ENCODE data around the gene RAB11FIP4. TPM values are rescaled to one million over a fixed set of nuclear protein-coding genes. Genes with fewer than 3 reads are reported as not detected.
A peak's percentile ranks its signal among the peaks of the same experiment; 100 is the strongest.

RAB11FIP4 gene
- total and polyA plus RNA-seq, 9 of the 15 experiments (the other 6 are each of a cell fraction or from before 2014, with no cell fraction given), result 0.62 to 16.6 (median 8.9) TPM

DNA sequence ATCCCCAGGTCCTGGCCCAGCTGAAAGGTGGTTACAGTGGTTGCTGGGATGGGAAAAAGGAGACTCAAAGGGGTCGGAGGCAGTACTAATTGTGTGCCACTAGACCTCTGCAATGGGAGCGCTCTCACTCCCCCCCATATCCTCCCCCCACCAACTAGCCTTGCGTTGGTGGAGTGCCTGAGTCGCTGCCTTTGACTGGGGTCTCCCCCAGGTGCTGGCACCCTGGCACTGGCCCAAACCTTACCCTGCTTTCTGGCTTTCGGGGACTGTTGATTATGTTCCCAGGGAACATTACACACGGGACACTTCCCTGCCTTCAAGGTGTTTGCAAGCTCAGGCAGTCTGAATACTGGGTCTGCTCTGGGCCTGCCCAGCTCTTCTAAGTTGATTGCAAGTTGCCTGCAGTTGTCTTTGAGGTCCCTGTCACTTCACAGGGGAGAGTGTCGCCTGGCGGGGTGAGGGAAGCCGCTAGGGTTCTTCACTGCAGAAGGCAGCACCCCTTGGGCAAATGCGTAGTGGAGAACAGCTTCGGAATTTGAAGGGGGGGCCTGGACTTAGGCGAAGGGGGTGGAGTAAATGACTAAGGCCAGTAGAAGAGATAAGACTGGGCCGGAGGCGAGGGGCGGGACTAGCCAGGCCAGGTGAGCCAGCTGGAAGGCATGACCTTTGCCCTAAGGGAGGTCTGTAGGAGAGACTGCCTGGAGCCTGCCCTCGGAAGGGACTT is 98.0 kb downstream of the RAB11FIP4 start (continued):
- 0 out of 2 replicates have a peak, but pooled peaks have one; percentile 8 for TF ChIP-seq NR2C2 (CRISPR knock-in tag; IDR thresholded peaks at IDR 0.05)
- peak; percentile 92 for TF ChIP-seq NR2C2 (tag; IDR thresholded peaks at IDR 0.05)
- TF ChIP-seq, protein P1, sequence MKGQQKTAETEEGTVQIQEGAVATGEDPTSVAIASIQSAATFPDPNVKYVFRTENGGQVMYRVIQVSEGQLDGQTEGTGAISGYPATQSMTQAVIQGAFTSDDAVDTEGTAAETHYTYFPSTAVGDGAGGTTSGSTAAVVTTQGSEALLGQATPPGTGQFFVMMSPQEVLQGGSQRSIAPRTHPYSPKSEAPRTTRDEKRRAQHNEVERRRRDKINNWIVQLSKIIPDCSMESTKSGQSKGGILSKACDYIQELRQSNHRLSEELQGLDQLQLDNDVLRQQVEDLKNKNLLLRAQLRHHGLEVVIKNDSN (CRISPR knock-in tag; IDR thresholded peaks at IDR 0.05), result no peak
- 0 out of 2 replicates have a peak, but pooled peaks have one; percentile 33 for TF ChIP-seq KAT7 (CRISPR knock-in tag; IDR thresholded peaks at IDR 0.05; ENCODE audit: borderline replicate concordance)
- 0 out of 2 replicates have a peak, but pooled peaks have one; percentile 1 for TF ChIP-seq SPI1 (IDR thresholded peaks at IDR 0.05; ENCODE audit: borderline replicate concordance, low read depth, low read length)
- TF ChIP-seq, protein P2, sequence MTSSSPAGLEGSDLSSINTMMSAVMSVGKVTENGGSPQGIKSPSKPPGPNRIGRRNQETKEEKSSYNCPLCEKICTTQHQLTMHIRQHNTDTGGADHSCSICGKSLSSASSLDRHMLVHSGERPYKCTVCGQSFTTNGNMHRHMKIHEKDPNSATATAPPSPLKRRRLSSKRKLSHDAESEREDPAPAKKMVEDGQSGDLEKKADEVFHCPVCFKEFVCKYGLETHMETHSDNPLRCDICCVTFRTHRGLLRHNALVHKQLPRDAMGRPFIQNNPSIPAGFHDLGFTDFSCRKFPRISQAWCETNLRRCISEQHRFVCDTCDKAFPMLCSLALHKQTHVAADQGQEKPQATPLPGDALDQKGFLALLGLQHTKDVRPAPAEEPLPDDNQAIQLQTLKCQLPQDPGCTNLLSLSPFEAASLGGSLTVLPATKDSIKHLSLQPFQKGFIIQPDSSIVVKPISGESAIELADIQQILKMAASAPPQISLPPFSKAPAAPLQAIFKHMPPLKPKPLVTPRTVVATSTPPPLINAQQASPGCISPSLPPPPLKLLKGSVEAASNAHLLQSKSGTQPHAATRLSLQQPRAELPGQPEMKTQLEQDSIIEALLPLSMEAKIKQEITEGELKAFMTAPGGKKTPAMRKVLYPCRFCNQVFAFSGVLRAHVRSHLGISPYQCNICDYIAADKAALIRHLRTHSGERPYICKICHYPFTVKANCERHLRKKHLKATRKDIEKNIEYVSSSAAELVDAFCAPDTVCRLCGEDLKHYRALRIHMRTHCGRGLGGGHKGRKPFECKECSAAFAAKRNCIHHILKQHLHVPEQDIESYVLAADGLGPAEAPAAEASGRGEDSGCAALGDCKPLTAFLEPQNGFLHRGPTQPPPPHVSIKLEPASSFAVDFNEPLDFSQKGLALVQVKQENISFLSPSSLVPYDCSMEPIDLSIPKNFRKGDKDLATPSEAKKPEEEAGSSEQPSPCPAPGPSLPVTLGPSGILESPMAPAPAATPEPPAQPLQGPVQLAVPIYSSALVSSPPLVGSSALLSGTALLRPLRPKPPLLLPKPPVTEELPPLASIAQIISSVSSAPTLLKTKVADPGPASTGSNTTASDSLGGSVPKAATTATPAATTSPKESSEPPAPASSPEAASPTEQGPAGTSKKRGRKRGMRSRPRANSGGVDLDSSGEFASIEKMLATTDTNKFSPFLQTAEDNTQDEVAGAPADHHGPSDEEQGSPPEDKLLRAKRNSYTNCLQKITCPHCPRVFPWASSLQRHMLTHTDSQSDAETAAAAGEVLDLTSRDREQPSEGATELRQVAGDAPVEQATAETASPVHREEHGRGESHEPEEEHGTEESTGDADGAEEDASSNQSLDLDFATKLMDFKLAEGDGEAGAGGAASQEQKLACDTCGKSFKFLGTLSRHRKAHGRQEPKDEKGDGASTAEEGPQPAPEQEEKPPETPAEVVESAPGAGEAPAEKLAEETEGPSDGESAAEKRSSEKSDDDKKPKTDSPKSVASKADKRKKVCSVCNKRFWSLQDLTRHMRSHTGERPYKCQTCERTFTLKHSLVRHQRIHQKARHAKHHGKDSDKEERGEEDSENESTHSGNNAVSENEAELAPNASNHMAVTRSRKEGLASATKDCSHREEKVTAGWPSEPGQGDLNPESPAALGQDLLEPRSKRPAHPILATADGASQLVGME (CRISPR knock-in tag; IDR thresholded peaks at IDR 0.05), result no peak
- TF ChIP-seq, protein P3, sequence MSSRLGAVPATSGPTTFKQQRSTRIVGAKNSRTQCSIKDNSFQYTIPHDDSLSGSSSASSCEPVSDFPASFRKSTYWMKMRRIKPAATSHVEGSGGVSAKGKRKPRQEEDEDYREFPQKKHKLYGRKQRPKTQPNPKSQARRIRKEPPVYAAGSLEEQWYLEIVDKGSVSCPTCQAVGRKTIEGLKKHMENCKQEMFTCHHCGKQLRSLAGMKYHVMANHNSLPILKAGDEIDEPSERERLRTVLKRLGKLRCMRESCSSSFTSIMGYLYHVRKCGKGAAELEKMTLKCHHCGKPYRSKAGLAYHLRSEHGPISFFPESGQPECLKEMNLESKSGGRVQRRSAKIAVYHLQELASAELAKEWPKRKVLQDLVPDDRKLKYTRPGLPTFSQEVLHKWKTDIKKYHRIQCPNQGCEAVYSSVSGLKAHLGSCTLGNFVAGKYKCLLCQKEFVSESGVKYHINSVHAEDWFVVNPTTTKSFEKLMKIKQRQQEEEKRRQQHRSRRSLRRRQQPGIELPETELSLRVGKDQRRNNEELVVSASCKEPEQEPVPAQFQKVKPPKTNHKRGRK (tag; IDR thresholded peaks at IDR 0.05), result no peak
- TF ChIP-seq, protein P4, sequence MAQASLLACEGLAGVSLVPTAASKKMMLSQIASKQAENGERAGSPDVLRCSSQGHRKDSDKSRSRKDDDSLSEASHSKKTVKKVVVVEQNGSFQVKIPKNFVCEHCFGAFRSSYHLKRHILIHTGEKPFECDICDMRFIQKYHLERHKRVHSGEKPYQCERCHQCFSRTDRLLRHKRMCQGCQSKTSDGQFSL (CRISPR knock-in tag; IDR thresholded peaks at IDR 0.05), result peak; percentile 59; the same call in 1 of the 2 replicates
- TF ChIP-seq, protein P4 (tag; IDR thresholded peaks at IDR 0.05), result 0 out of 4 replicates have a peak, but pooled peaks of 1 of the 2 experiments have one; percentile 66
- no peak for TF ChIP-seq TARDBP (IDR thresholded peaks at IDR 0.05)
- no peak for TF ChIP-seq SRSF7 (optimal IDR thresholded peaks at IDR 0.05; ENCODE audit: low read depth, low read length)
- TF ChIP-seq GATAD2A (IDR thresholded peaks at IDR 0.05), result no peak
- TF ChIP-seq SMARCE1 (IDR thresholded peaks at IDR 0.05), result peak; percentile 65
- no peak for TF ChIP-seq EZH2 (IDR thresholded peaks at IDR 0.05; ENCODE audit: borderline replicate concordance, low read depth, low read length)
- TF ChIP-seq, protein P5, sequence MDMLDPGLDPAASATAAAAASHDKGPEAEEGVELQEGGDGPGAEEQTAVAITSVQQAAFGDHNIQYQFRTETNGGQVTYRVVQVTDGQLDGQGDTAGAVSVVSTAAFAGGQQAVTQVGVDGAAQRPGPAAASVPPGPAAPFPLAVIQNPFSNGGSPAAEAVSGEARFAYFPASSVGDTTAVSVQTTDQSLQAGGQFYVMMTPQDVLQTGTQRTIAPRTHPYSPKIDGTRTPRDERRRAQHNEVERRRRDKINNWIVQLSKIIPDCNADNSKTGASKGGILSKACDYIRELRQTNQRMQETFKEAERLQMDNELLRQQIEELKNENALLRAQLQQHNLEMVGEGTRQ (CRISPR knock-in tag; IDR thresholded peaks at IDR 0.05), result no peak
- TF ChIP-seq NFE2 (IDR thresholded peaks at IDR 0.05; ENCODE audit: low read depth), result 0 out of 2 replicates have a peak, but pooled peaks have one; percentile 20

All from K562 (cell line).